ENCODE data around the gene PARG.

PARG gene

DNA sequence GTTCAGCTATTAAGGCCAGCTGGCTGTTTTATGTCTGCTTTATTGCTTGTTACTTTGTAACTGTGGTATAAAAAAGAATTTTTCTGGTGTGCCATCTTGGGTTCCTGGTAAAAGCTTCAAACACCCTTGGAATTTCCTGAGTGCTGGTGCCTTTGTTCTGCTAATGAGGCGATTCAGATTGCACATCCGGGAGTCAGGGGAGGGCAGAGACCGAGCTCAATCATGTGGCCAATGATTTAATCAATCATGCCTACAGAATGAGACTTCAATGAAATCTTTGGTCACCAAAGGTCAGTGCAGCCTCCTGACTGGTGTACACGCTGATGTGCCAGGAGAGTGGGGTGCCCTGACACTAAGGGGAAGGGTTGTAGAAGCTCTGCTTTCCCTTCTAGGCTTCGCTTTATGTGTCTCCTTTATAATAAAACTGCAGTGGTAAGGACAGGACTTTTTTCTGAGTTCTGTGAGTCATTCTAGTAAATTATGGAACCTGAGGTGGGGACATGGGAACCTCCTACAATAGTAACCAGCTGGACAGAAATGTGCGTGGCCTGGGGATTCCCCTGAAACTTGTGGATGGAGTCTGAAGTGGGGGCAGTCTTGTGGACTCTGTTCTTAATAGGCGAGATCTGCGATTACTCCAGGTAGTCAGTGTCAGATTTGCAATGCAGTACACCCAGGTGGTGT is 110.3 kb downstream of the PARG start:
- Histone ChIP-seq H3K27me3 (no peaks in the 10 kb centered on the region), H3K27ac (no peak overlapping the region), H3K9me3 (no peaks in the 10 kb centered on the region), H3K4me3 (no peak overlapping the region), H3K36me3 (peaks cover 13 to 50% (median 20%) of the 10 kb centered on the region in 3 donors), H3K4me1 (no peaks in the 10 kb centered on the region)
- TF ChIP-seq CTCF (IDR thresholded peaks at IDR 0.05) = no peak
- DNase-seq = no peak
- intact Hi-C loops (cut with DNase I; ENCODE audit: low total_unique reads) = no loop called here

GRCh38 chr10:49830846-49831245 is 111.0 kb downstream of the PARG start:
- no peak for DNase-seq
- TF ChIP-seq CTCF (IDR thresholded peaks at IDR 0.05) = no peak
- H3K36me3 ChIP-seq = peaks cover 13 to 53% (median 25%) of the 10 kb centered on the region in 3 donors
- intact Hi-C loops (cut with DNase I; ENCODE audit: low total_unique reads) = no loop called here
- H3K9me3 ChIP-seq = no peaks in the 10 kb centered on the region
- no peaks in the 10 kb centered on the region for H3K4me1 ChIP-seq
- H3K4me3 ChIP-seq = no peak overlapping the region
- H3K27me3 ChIP-seq = no peaks in the 10 kb centered on the region
- H3K27ac ChIP-seq = no peak overlapping the region

GRCh38 chr10:49830016-49830415 is 111.8 kb downstream of the PARG start:
- H3K36me3 ChIP-seq = peaks cover 20 to 56% (median 33%) of the 10 kb centered on the region in 3 donors
- H3K9me3 ChIP-seq = no peaks in the 10 kb centered on the region
- intact Hi-C loops (cut with DNase I; ENCODE audit: low total_unique reads) = no loop called here
- no peaks in the 10 kb centered on the region for H3K4me1 ChIP-seq
- TF ChIP-seq CTCF (IDR thresholded peaks at IDR 0.05) = no peak
- no peak overlapping the region for H3K4me3 ChIP-seq
- H3K27me3 ChIP-seq = no peaks in the 10 kb centered on the region
- no peak for DNase-seq
- no peak overlapping the region for H3K27ac ChIP-seq

DNA sequence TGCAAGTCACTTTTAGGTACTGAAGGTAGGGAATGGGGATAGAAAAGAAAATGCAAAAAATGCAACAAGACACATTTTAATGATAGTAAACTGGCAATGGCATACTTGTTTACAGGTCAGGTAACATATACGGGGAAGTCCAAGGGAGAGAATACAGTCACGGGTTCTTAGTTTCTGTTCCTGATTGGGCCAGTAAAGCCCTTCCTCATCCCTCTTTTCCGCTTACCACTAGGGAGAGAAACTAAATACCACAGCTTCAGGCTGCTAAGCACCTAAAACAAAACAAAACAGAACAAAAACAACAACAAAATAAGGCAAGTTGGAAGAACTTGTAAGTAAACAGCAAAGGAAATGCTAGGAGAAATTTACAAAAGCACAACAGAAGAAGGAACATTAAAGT is 114.5 kb downstream of the PARG start:
- intact Hi-C loops (cut with DNase I; ENCODE audit: low total_unique reads) = no loop called here
- H3K9me3 ChIP-seq = no peaks in the 10 kb centered on the region
- peaks cover 20 to 53% (median 28%) of the 10 kb centered on the region in 3 donors for H3K36me3 ChIP-seq
- no peak for TF ChIP-seq CTCF (IDR thresholded peaks at IDR 0.05)
- DNase-seq = no peak
- H3K4me1 ChIP-seq = no peaks in the 10 kb centered on the region
- no peak overlapping the region for H3K27ac ChIP-seq
- no peak overlapping the region for H3K4me3 ChIP-seq
- H3K27me3 ChIP-seq = no peaks in the 10 kb centered on the region

GRCh38 chr10:49819234-49819958 is 122.4 kb downstream of the PARG start:
- Histone ChIP-seq H3K4me3 (no peak overlapping the region), H3K36me3 (peaks cover 40 to 49% (median 46%) of the 10 kb centered on the region in 3 donors), H3K4me1 (no peaks in the 10 kb centered on the region), H3K27ac (no peak overlapping the region), H3K27me3 (no peaks in the 10 kb centered on the region), H3K9me3 (no peaks in the 10 kb centered on the region)
- TF ChIP-seq CTCF (IDR thresholded peaks at IDR 0.05) = no peak
- intact Hi-C loops (cut with DNase I; ENCODE audit: low total_unique reads) = no loop called here
- DNase-seq = no peak

Measured in tibial artery (tissue), 4 donors.